HepG2 (cell line): ENCODE measurements around the gene IQCH.

ENCODE experiments used
- BHLHE40 ChIP-seq: IDR thresholded peaks from 2 replicates; pipeline ENCODE4 v1.6.1; 2011; ENCODE audit warnings: low read length, improper control_type of control experiment
- EP300 ChIP-seq, 3 experiments: sonication (generic) in 1 of 3; formaldehyde crosslinking in 1 of 3; IDR thresholded peaks; 2 replicates each; pipeline versions ENCODE4 v1.5.1 to v1.6.1; 2011 to 2020; ENCODE audit warnings: low read depth in 2 of 3, low read length in 2 of 3, borderline replicate concordance in 1 of 3, improper control_type of control experiment in 1 of 3, mild to moderate bottlenecking in 1 of 3, missing genetic modification reagents in 1 of 3, moderate library complexity in 1 of 3
- HNRNPL ChIP-seq: fragments of 200-400 bp; formaldehyde crosslinking; IDR thresholded peaks from 2 replicates; pipeline ENCODE4 v1.6.1; 2017; ENCODE audit warnings: mild to moderate bottlenecking, low read depth, low read length
- ZBTB43 ChIP-seq: sonication (generic); formaldehyde crosslinking; conservative IDR thresholded peaks from 2 replicates; pipeline ENCODE4 v1.4.0; 2020; ENCODE audit warnings: missing genetic modification reagents
- ZNF274 ChIP-seq: sonication (generic); formaldehyde crosslinking; IDR thresholded peaks from 2 replicates; pipeline ENCODE4 v1.5.1; 2020; ENCODE audit warnings: mild to moderate bottlenecking, missing genetic modification reagents
- ZNF75D ChIP-seq: sonication (generic); formaldehyde crosslinking; IDR thresholded peaks from 2 replicates; pipeline ENCODE4 v1.8.1; 2023; ENCODE audit warnings: missing genetic modification reagents, mild to moderate bottlenecking, borderline replicate concordance
- TF ChIP-seq, protein P1 (sequence below): sonication (generic); formaldehyde crosslinking; IDR thresholded peaks from 2 replicates; pipeline ENCODE4 v1.5.0; 2020; ENCODE audit warnings: mild to moderate bottlenecking, missing genetic modification reagents, moderate library complexity
- TF ChIP-seq, protein P2 (sequence below): sonication (generic); formaldehyde crosslinking; IDR thresholded peaks from 2 replicates; pipeline ENCODE4 v1.4.0; 2020; ENCODE audit warnings: low read depth, missing genetic modification reagents

GRCh38 chr15:67549736-67550135 is 295.1 kb downstream of the IQCH start:
- TF ChIP-seq ZBTB43 (CRISPR knock-in tag) (no peak), HNRNPL (no peak), EP300 (IDR thresholded peaks at IDR 0.05; ENCODE audit: low read depth in 2 of 2, low read length in 2 of 2) (no peak), EP300 (CRISPR knock-in tag; IDR thresholded peaks at IDR 0.05; ENCODE audit: borderline replicate concordance) (no peak), BHLHE40 (no peak), ZNF75D (no peak), ZNF274 (CRISPR knock-in tag) (no peak)
- TF ChIP-seq, protein P1, sequence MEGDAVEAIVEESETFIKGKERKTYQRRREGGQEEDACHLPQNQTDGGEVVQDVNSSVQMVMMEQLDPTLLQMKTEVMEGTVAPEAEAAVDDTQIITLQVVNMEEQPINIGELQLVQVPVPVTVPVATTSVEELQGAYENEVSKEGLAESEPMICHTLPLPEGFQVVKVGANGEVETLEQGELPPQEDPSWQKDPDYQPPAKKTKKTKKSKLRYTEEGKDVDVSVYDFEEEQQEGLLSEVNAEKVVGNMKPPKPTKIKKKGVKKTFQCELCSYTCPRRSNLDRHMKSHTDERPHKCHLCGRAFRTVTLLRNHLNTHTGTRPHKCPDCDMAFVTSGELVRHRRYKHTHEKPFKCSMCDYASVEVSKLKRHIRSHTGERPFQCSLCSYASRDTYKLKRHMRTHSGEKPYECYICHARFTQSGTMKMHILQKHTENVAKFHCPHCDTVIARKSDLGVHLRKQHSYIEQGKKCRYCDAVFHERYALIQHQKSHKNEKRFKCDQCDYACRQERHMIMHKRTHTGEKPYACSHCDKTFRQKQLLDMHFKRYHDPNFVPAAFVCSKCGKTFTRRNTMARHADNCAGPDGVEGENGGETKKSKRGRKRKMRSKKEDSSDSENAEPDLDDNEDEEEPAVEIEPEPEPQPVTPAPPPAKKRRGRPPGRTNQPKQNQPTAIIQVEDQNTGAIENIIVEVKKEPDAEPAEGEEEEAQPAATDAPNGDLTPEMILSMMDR (CRISPR knock-in tag), result no peak
- TF ChIP-seq, protein P2, sequence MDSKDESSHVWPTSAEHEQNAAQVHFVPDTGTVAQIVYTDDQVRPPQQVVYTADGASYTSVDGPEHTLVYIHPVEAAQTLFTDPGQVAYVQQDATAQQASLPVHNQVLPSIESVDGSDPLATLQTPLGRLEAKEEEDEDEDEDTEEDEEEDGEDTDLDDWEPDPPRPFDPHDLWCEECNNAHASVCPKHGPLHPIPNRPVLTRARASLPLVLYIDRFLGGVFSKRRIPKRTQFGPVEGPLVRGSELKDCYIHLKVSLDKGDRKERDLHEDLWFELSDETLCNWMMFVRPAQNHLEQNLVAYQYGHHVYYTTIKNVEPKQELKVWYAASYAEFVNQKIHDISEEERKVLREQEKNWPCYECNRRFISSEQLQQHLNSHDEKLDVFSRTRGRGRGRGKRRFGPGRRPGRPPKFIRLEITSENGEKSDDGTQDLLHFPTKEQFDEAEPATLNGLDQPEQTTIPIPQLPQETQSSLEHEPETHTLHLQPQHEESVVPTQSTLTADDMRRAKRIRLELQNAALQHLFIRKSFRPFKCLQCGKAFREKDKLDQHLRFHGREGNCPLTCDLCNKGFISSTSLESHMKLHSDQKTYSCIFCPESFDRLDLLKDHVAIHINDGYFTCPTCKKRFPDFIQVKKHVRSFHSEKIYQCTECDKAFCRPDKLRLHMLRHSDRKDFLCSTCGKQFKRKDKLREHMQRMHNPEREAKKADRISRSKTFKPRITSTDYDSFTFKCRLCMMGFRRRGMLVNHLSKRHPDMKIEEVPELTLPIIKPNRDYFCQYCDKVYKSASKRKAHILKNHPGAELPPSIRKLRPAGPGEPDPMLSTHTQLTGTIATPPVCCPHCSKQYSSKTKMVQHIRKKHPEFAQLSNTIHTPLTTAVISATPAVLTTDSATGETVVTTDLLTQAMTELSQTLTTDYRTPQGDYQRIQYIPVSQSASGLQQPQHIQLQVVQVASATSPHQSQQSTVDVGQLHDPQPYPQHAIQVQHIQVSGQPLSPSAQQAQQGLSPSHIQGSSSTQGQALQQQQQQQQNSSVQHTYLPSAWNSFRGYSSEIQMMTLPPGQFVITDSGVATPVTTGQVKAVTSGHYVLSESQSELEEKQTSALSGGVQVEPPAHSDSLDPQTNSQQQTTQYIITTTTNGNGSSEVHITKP (CRISPR knock-in tag), result no peak
